ENCODE results near the gene MAPK8IP2. TPM values are rescaled to one million over a fixed set of nuclear protein-coding genes. Genes with fewer than 3 reads are reported as not detected.
A peak's percentile ranks its signal among the peaks of the same experiment; 100 is the strongest.

The MAPK8IP2 gene
- total and polyA plus RNA-seq, 2 of the 13 experiments (the other 11 are each of a cell fraction or from before 2014, with no cell fraction given) = 1.3 to 2.6 TPM

- no peak for TF ChIP-seq KAT2B (IDR thresholded peaks at IDR 0.05; ENCODE audit: borderline replicate concordance, low read depth, low read length)
- TF ChIP-seq ZNF777 (CRISPR knock-in tag; IDR thresholded peaks at IDR 0.05) = peak; percentile 41; the same call in 1 of the 2 replicates
- TF ChIP-seq, protein P1, sequence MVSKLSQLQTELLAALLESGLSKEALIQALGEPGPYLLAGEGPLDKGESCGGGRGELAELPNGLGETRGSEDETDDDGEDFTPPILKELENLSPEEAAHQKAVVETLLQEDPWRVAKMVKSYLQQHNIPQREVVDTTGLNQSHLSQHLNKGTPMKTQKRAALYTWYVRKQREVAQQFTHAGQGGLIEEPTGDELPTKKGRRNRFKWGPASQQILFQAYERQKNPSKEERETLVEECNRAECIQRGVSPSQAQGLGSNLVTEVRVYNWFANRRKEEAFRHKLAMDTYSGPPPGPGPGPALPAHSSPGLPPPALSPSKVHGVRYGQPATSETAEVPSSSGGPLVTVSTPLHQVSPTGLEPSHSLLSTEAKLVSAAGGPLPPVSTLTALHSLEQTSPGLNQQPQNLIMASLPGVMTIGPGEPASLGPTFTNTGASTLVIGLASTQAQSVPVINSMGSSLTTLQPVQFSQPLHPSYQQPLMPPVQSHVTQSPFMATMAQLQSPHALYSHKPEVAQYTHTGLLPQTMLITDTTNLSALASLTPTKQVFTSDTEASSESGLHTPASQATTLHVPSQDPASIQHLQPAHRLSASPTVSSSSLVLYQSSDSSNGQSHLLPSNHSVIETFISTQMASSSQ (IDR thresholded peaks at IDR 0.05; ENCODE audit: low read depth) = no peak
- TF ChIP-seq, protein P1 (CRISPR knock-in tag; IDR thresholded peaks at IDR 0.05; ENCODE audit: borderline replicate concordance) = no peak
- no peak for TF ChIP-seq ZNF256 (CRISPR knock-in tag; conservative IDR thresholded peaks at IDR 0.05)
- no peak for TF ChIP-seq GLMP (CRISPR knock-in tag; IDR thresholded peaks at IDR 0.05; ENCODE audit: borderline replicate concordance)
- TF ChIP-seq NONO (IDR thresholded peaks at IDR 0.05) = no peak
- TF ChIP-seq NONO (CRISPR knock-in tag; conservative IDR thresholded peaks at IDR 0.05) = no peak
- TF ChIP-seq SAP130 (CRISPR knock-in tag; IDR thresholded peaks at IDR 0.05; ENCODE audit: low read depth) = peak; percentile 72
- TF ChIP-seq, protein P2, sequence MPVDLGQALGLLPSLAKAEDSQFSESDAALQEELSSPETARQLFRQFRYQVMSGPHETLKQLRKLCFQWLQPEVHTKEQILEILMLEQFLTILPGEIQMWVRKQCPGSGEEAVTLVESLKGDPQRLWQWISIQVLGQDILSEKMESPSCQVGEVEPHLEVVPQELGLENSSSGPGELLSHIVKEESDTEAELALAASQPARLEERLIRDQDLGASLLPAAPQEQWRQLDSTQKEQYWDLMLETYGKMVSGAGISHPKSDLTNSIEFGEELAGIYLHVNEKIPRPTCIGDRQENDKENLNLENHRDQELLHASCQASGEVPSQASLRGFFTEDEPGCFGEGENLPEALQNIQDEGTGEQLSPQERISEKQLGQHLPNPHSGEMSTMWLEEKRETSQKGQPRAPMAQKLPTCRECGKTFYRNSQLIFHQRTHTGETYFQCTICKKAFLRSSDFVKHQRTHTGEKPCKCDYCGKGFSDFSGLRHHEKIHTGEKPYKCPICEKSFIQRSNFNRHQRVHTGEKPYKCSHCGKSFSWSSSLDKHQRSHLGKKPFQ (CRISPR knock-in tag; IDR thresholded peaks at IDR 0.05; ENCODE audit: insufficient replicate concordance) = no peak
- no peak for TF ChIP-seq HHEX (CRISPR knock-in tag; IDR thresholded peaks at IDR 0.05)
- TF ChIP-seq RNF219 (CRISPR knock-in tag; IDR thresholded peaks at IDR 0.05) = no peak
- TF ChIP-seq ATRX (CRISPR knock-in tag; IDR thresholded peaks at IDR 0.05; ENCODE audit: borderline replicate concordance) = no peak
- TF ChIP-seq ZNF652 (CRISPR knock-in tag; IDR thresholded peaks at IDR 0.05; ENCODE audit: borderline replicate concordance, low read depth) = no peak; the same call in 1 of the 2 replicates
- TF ChIP-seq, protein P3, sequence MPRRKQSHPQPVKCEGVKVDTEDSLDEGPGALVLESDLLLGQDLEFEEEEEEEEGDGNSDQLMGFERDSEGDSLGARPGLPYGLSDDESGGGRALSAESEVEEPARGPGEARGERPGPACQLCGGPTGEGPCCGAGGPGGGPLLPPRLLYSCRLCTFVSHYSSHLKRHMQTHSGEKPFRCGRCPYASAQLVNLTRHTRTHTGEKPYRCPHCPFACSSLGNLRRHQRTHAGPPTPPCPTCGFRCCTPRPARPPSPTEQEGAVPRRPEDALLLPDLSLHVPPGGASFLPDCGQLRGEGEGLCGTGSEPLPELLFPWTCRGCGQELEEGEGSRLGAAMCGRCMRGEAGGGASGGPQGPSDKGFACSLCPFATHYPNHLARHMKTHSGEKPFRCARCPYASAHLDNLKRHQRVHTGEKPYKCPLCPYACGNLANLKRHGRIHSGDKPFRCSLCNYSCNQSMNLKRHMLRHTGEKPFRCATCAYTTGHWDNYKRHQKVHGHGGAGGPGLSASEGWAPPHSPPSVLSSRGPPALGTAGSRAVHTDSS (CRISPR knock-in tag; conservative IDR thresholded peaks at IDR 0.05) = no peak
- TF ChIP-seq FOXK2 (IDR thresholded peaks at IDR 0.05) = no peak
- TF ChIP-seq ZNF326 (CRISPR knock-in tag; IDR thresholded peaks at IDR 0.05; ENCODE audit: borderline replicate concordance) = no peak
- TF ChIP-seq HNF4A (CRISPR knock-in tag; IDR thresholded peaks at IDR 0.05) = peak; percentile 33; the same call in 1 of the 2 replicates
Observed at GRCh38 chr22:50613291-50613981, 12.8 kb downstream of the MAPK8IP2 start (continued).
